DOHH2 (cell line): ENCODE results near the gene PTGDS.

ENCODE experiments used
- EZH2phosphoT487 ChIP-seq: fragments of 200-600 bp; sonication (generic); IDR thresholded peaks from 2 replicates; pipeline ENCODE4 v1.6.1; 2017; ENCODE audit warnings: borderline replicate concordance, mild to moderate bottlenecking, antibody characterized with exemption, low read length, moderate library complexity, mixed read lengths
- TF ChIP-seq, protein P1 (sequence below): fragments of 200-600 bp; sonication (generic); IDR thresholded peaks from one replicate; pipeline ENCODE4 v1.5.1; 2014; ENCODE audit warnings: antibody characterized with exemption, mild to moderate bottlenecking, low read depth, low read length; ENCODE audit not compliant: poor library complexity, severe bottlenecking

DNA sequence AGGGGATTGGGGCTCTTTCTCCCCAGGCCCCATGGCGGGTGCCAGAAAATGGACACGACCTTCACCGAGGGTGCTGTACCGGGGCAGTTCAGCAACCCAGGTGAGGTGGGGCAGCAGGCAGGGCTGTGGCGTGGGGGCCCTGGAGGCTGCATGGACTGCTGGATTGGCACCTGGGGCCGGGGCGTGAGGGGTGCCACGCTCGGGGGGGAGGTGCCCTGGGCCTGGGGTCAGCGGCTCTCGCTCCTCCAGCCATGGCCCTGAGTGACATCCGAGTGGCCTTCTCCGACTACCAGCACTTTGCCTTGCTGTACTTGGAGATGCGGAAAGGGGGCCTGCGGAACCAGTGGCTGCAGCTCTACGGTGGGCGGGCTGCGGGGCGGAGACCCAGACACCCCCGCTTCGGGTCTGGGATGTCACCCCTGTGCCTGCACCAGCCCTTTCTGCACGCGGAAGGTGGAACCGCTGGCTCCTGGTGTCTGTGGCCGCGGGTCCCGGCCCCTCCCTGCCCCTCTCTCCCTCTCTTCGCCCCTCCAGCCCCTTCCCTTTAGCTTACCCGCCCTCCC is 7.2 kb downstream of the PTGDS start:
- TF ChIP-seq, protein P1, sequence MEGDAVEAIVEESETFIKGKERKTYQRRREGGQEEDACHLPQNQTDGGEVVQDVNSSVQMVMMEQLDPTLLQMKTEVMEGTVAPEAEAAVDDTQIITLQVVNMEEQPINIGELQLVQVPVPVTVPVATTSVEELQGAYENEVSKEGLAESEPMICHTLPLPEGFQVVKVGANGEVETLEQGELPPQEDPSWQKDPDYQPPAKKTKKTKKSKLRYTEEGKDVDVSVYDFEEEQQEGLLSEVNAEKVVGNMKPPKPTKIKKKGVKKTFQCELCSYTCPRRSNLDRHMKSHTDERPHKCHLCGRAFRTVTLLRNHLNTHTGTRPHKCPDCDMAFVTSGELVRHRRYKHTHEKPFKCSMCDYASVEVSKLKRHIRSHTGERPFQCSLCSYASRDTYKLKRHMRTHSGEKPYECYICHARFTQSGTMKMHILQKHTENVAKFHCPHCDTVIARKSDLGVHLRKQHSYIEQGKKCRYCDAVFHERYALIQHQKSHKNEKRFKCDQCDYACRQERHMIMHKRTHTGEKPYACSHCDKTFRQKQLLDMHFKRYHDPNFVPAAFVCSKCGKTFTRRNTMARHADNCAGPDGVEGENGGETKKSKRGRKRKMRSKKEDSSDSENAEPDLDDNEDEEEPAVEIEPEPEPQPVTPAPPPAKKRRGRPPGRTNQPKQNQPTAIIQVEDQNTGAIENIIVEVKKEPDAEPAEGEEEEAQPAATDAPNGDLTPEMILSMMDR, result no peak
- no peak for TF ChIP-seq EZH2phosphoT487
